WTC11 (cell line): Measurements from ENCODE around the gene ANK2. TPM values are rescaled to one million over a fixed set of nuclear protein-coding genes. Genes with fewer than 3 reads are reported as not detected.
A peak's percentile ranks its signal among the peaks of the same experiment; 100 is the strongest.

Experiments used
- ATAC-seq: fragments of 200-7000 bp; cut with Tn5 transposase; 2 replicates; pipeline ENCODE4 v1.10.0; 2021; ENCODE audit warnings: mild to moderate bottlenecking, moderate library complexity
- CTCF ChIA-PET: fragments of 300-600 bp; sonication (Branson Sonifier 250); formaldehyde crosslinking; loops from one replicate; lab custom pipeline; 2021; ENCODE audit warnings: antibody characterized with exemption; lab: Charles Lee
- POLR2A ChIA-PET: fragments of 350-600 bp; sonication (Branson Sonifier 250); formaldehyde crosslinking; loops from one replicate; lab custom pipeline; 2021; ENCODE audit warnings: antibody characterized with exemption; lab: Charles Lee
- DNase-seq: peaks from one replicate; pipeline ENCODE4 v3.0.0; 2021; ENCODE audit warnings: low spot score
- H3K27ac Mint-ChIP-seq: 2 replicates; pipeline ENCODE4 v1.8.0; 2021; ENCODE audit warnings: mixed read lengths
- H3K27me3 Mint-ChIP-seq: 2 replicates; pipeline ENCODE4 v1.8.0; 2021; ENCODE audit warnings: low read depth, mild to moderate bottlenecking, moderate library complexity, mixed read lengths
- H3K36me3 Mint-ChIP-seq: 2 replicates; pipeline ENCODE4 v1.8.0; 2021; ENCODE audit warnings: mixed read lengths
- H3K4me1 Mint-ChIP-seq: 2 replicates; pipeline ENCODE4 v1.8.0; 2022; ENCODE audit warnings: mixed read lengths
- H3K4me3 Mint-ChIP-seq: 2 replicates; pipeline ENCODE4 v1.8.0; 2021; ENCODE audit warnings: mild to moderate bottlenecking, moderate library complexity, mixed read lengths
- H3K9me3 Mint-ChIP-seq: 2 replicates; pipeline ENCODE4 v1.8.0; 2021; ENCODE audit warnings: mixed read lengths
- AFF4 ChIP-seq: sonication (generic); formaldehyde crosslinking; IDR thresholded peaks from 2 replicates; pipeline ENCODE4 v1.8.1; 2023; ENCODE audit warnings: mild to moderate bottlenecking, missing genetic modification reagents, borderline replicate concordance
- CREB1 ChIP-seq: sonication (generic); formaldehyde crosslinking; IDR thresholded peaks from 2 replicates; pipeline ENCODE4 v1.8.0; 2023; ENCODE audit warnings: mild to moderate bottlenecking, missing genetic modification reagents
- E2F1 ChIP-seq: sonication (generic); formaldehyde crosslinking; IDR thresholded peaks from 2 replicates; pipeline ENCODE4 v1.8.0; 2022; ENCODE audit warnings: mild to moderate bottlenecking, missing genetic modification reagents
- GABPB1 ChIP-seq: sonication (generic); formaldehyde crosslinking; IDR thresholded peaks from 2 replicates; pipeline ENCODE4 v1.8.1; 2023; ENCODE audit warnings: mild to moderate bottlenecking, missing genetic modification reagents
- GTF2I ChIP-seq: fragments of 250-450 bp; sonication (Bioruptor Pico); conservative IDR thresholded peaks from 2 replicates; pipeline ENCODE4 v1.4.0; 2021; ENCODE audit warnings: mild to moderate bottlenecking
- HMGXB4 ChIP-seq: sonication (generic); formaldehyde crosslinking; IDR thresholded peaks from 2 replicates; pipeline ENCODE4 v1.8.1; 2023; ENCODE audit warnings: mild to moderate bottlenecking, moderate library complexity, missing genetic modification reagents
- IRF1 ChIP-seq: sonication (generic); formaldehyde crosslinking; IDR thresholded peaks from 2 replicates; pipeline ENCODE4 v1.8.0; 2023; ENCODE audit warnings: missing genetic modification reagents
- KAT7 ChIP-seq: sonication (generic); formaldehyde crosslinking; IDR thresholded peaks from 2 replicates; pipeline ENCODE4 v1.8.1; 2023; ENCODE audit warnings: missing genetic modification reagents, mild to moderate bottlenecking, borderline replicate concordance
- NR2C2 ChIP-seq: sonication (generic); formaldehyde crosslinking; IDR thresholded peaks from 2 replicates; pipeline ENCODE4 v1.8.0; 2022; ENCODE audit warnings: mild to moderate bottlenecking, missing genetic modification reagents
- SP1 ChIP-seq: sonication (generic); formaldehyde crosslinking; conservative IDR thresholded peaks from 2 replicates; pipeline ENCODE4 v1.8.1; 2022; ENCODE audit warnings: missing genetic modification reagents
- TCF7 ChIP-seq: sonication (generic); formaldehyde crosslinking; IDR thresholded peaks from 2 replicates; pipeline ENCODE4 v1.8.0; 2022; ENCODE audit warnings: mild to moderate bottlenecking, low read depth, missing genetic modification reagents, moderate library complexity
- TEAD4 ChIP-seq: sonication (generic); formaldehyde crosslinking; IDR thresholded peaks from 2 replicates; pipeline ENCODE4 v1.8.0; 2022; ENCODE audit warnings: mild to moderate bottlenecking, missing genetic modification reagents
- ZBTB43 ChIP-seq: sonication (generic); formaldehyde crosslinking; IDR thresholded peaks from 2 replicates; pipeline ENCODE4 v1.8.1; 2023; ENCODE audit warnings: mild to moderate bottlenecking, missing genetic modification reagents
- ZNF219 ChIP-seq: sonication (generic); formaldehyde crosslinking; IDR thresholded peaks from 2 replicates; pipeline ENCODE4 v1.8.0; 2023; ENCODE audit warnings: missing genetic modification reagents, mild to moderate bottlenecking, borderline replicate concordance
- ZNF416 ChIP-seq: fragments of 250-450 bp; sonication (Bioruptor Pico); IDR thresholded peaks from 2 replicates; pipeline ENCODE4 v1.9.0; 2021; ENCODE audit warnings: mild to moderate bottlenecking, inconsistent platforms
- total RNA-seq: library from RNA; stranded (reverse); gene quantifications from 3 replicates; pipeline ENCODE4 v1.2.3, GENCODE V29; 2021
- TF ChIP-seq, protein P1 (sequence below): sonication (generic); formaldehyde crosslinking; IDR thresholded peaks from 2 replicates; pipeline ENCODE4 v1.8.1; 2022; ENCODE audit warnings: mild to moderate bottlenecking, missing genetic modification reagents, moderate library complexity, borderline replicate concordance
- TF ChIP-seq, protein P2 (sequence below): fragments of 250-450 bp; sonication (Bioruptor Pico); IDR thresholded peaks from 2 replicates; pipeline ENCODE4 v1.9.0; 2021; ENCODE audit warnings: moderate library complexity, mild to moderate bottlenecking, inconsistent platforms, borderline replicate concordance
- TF ChIP-seq, protein P3 (sequence below): sonication (generic); formaldehyde crosslinking; IDR thresholded peaks from 2 replicates; pipeline ENCODE4 v1.8.0; 2022; ENCODE audit warnings: mild to moderate bottlenecking, missing genetic modification reagents
- TF ChIP-seq, protein P4 (sequence below): sonication (generic); formaldehyde crosslinking; IDR thresholded peaks from 2 replicates; pipeline ENCODE4 v1.8.1; 2022; ENCODE audit warnings: low read depth, mild to moderate bottlenecking, moderate library complexity, missing genetic modification reagents, borderline replicate concordance

ANK2 gene
- total RNA-seq, 1 experiment from 2014 or later = 27.9 TPM

DNA sequence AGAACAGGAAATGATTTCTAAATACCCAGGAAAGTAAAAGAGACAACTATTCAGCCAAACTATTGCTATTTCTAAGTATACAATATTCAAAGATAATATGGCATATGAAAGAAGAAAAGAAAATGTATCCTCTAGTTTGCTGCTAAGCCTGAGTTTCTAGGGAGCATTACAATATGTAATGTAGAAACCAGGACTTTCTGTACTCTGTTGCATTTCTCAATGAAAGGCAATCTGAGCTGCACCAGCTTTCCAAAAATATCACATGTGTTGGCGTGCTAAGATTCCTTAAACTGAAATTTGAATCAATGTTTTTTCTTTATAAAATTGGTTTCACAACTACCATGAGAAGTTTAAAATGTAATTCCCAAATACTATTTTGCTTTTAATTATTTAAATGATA, 129.6 kb downstream of the ANK2 start:
- Mint-ChIP-seq H3K36me3 (0 out of 2 replicates have a peak, but pooled peaks cover 2% of the 10 kb centered on the region), H3K27ac (no peak overlapping the region), H3K27me3 (no peaks in the 10 kb centered on the region), H3K9me3 (no peaks in the 10 kb centered on the region), H3K4me1 (no peaks in the 10 kb centered on the region), H3K4me3 (no peak overlapping the region)
- no peak for DNase-seq
- POLR2A ChIA-PET = no interaction called here
- no peak for ATAC-seq
- CTCF ChIA-PET = interaction anchor here (0.7 kb wide), 1 partner anchor 1233 kb away, joined by 4 read pairs; no protein-coding TSS in a partner anchor
- TF ChIP-seq TEAD4 (CRISPR knock-in tag) = no peak
- no peak for TF ChIP-seq CREB1
- TF ChIP-seq NR2C2 (CRISPR knock-in tag) = no peak
- no peak for TF ChIP-seq GTF2I (CRISPR knock-in tag)
- no peak for TF ChIP-seq TCF7 (CRISPR knock-in tag)

GRCh38 chr4:113179996-113180395, 130.5 kb downstream of the ANK2 start:
- ChIA-PET CTCF (no interaction called here), POLR2A (no interaction called here)
- no peak overlapping the region for H3K27ac Mint-ChIP-seq
- TF ChIP-seq ZNF219 (CRISPR knock-in tag) (no peak), GABPB1 (no peak), HMGXB4 (CRISPR knock-in tag) (no peak), SP1 (no peak)
- TF ChIP-seq, protein P1, sequence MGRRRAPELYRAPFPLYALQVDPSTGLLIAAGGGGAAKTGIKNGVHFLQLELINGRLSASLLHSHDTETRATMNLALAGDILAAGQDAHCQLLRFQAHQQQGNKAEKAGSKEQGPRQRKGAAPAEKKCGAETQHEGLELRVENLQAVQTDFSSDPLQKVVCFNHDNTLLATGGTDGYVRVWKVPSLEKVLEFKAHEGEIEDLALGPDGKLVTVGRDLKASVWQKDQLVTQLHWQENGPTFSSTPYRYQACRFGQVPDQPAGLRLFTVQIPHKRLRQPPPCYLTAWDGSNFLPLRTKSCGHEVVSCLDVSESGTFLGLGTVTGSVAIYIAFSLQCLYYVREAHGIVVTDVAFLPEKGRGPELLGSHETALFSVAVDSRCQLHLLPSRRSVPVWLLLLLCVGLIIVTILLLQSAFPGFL = no peak
- TF ChIP-seq, all 79 proteins: peak for 0
- no peak overlapping the region for H3K4me3 Mint-ChIP-seq
- H3K27me3 Mint-ChIP-seq = no peaks in the 10 kb centered on the region
- no peaks in the 10 kb centered on the region for H3K4me1 Mint-ChIP-seq
- H3K36me3 Mint-ChIP-seq = peaks cover 5% of the 10 kb centered on the region; the same call in 1 of the 2 replicates
- peaks cover 3% of the 10 kb centered on the region; the same call in 1 of the 2 replicates for H3K9me3 Mint-ChIP-seq
- no peak for ATAC-seq
- DNase-seq = no peak

DNA sequence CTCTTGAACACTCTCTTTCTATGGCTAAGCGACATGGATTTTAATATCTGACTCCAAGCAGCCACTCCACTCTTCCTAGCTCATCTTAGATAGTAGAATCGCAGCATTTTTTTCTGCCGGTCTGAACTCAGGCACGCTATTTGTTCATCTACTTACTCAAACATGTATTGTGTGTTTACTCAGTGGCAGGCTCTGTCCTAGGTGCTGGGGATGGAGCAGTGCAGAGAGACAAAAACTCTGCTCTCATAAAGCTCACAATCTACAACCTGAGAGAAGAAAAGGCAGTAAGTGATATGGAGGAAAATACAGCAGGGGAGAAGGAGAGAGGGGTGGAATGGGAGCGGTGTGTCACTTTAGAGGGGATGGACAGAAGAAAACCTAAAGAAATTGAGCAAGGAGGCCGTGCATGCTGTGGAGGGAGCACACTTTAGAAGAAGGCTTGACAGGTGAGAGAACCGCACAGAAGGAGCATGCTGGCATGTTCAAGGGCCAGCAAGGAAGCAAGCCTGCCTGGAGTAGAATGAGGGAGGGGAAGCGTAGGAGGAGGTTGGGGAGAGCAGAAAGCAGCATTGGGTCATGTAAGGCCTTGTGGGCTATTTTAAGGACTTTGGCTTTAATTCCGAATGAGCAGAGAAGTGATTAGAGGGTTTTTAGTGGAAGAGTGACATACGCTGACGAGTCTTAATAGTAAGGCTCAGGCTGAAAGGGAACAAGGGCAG, 132.0 kb downstream of the ANK2 start:
- peaks cover 4% of the 10 kb centered on the region for H3K4me1 Mint-ChIP-seq
- CTCF ChIA-PET = no interaction called here
- no peak for DNase-seq
- H3K9me3 Mint-ChIP-seq = peaks cover 3% of the 10 kb centered on the region; the same call in 1 of the 2 replicates
- TF ChIP-seq KAT7 (CRISPR knock-in tag) = no peak
- TF ChIP-seq, protein P2, sequence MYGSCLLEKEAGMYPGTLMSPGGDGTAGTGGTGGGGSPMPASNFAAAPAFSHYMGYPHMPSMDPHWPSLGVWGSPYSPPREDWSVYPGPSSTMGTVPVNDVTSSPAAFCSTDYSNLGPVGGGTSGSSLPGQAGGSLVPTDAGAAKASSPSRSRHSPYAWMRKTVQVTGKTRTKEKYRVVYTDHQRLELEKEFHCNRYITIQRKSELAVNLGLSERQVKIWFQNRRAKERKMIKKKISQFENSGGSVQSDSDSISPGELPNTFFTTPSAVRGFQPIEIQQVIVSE (CRISPR knock-in tag) = no peak
- TF ChIP-seq ZNF416 (CRISPR knock-in tag) = no peak
- TF ChIP-seq E2F1 (CRISPR knock-in tag) = no peak
- no peak for TF ChIP-seq IRF1 (CRISPR knock-in tag)
- no peak for TF ChIP-seq AFF4 (CRISPR knock-in tag)
- TF ChIP-seq, protein P3, sequence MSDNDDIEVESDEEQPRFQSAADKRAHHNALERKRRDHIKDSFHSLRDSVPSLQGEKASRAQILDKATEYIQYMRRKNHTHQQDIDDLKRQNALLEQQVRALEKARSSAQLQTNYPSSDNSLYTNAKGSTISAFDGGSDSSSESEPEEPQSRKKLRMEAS (CRISPR knock-in tag) = no peak
- TF ChIP-seq, protein P4, sequence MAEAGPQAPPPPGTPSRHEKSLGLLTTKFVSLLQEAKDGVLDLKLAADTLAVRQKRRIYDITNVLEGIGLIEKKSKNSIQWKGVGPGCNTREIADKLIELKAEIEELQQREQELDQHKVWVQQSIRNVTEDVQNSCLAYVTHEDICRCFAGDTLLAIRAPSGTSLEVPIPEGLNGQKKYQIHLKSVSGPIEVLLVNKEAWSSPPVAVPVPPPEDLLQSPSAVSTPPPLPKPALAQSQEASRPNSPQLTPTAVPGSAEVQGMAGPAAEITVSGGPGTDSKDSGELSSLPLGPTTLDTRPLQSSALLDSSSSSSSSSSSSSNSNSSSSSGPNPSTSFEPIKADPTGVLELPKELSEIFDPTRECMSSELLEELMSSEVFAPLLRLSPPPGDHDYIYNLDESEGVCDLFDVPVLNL (CRISPR knock-in tag) = no peak
- TF ChIP-seq ZBTB43 (CRISPR knock-in tag) = no peak
- TF ChIP-seq, all 79 proteins: peak for 0
- H3K27ac Mint-ChIP-seq = no peak overlapping the region
- no peak overlapping the region for H3K4me3 Mint-ChIP-seq
- peak; percentile 51 for ATAC-seq
- POLR2A ChIA-PET = no interaction called here
- H3K36me3 Mint-ChIP-seq = peaks cover 9% of the 10 kb centered on the region; the same call in 1 of the 2 replicates
- no peaks in the 10 kb centered on the region for H3K27me3 Mint-ChIP-seq
